ENCODE results near the gene CHRNB1.

The CHRNB1 gene

DNA sequence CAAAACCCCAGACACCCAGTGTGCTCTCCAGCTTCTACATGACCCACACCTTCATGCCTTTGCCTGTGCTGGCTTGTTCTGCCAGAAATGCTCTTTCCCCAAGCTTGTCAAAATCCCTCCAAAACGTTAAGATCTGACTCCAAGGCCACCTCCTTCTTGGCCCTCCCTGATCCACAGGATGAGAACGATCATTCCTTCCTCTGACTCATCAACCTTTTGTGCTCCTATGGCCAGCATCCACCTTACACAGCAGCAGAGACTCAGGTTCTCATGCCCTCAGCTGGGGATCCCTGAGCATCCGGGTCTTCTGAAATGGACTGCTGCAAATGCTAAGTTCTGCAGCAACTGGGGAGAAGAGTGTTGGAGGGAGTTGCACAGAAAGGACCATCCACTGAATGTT is 31.6 kb downstream of the CHRNB1 start (continued):
- TF ChIP-seq ZNF473 (tag by site-specific recombination; IDR thresholded peaks at IDR 0.05) = no peak

DNA sequence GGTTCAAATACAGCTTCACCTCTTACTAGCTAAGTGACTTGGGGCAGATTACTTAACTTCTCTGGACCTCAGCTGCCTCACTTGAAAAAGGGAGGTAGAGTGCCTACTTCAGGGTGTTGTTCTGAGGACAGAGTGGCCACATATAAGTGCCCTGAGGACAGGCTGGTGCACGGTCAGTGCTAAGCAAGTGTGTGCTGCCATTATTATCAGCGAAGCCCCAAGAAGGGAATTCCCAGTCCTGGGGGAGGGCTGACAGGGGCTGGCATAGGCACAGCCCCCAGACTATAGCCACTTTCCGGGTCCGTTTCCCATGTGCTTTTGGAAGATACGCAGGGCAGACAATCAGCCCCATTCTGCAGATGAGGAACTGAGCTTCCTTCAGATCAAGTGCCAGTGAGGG is 32.1 kb downstream of the CHRNB1 start:
- POLR2A ChIA-PET = interaction anchor here (0.6 to 2.4 kb wide), 4 partner anchors 8 to 73 kb away, joined by 3 to 19 read pairs (median 8); partner anchors contain the start of genes POLR2A and TMEM256
- no peak overlapping the region for H3K4me3 ChIP-seq (ENCODE audit: low read depth, low read length)
- CTCF ChIA-PET = interaction anchor here (0.5 to 2.8 kb wide), 7 partner anchors 31 to 157 kb away, joined by 3 to 12 read pairs (median 6); partner anchors contain the start of gene TMEM102
- H3K4me1 ChIP-seq (ENCODE audit: control insufficient read depth, insufficient read depth, low read length) = peaks cover 15% of the 10 kb centered on the region
- no peak overlapping the region; the same call in 1 of the 2 replicates for H3K27ac ChIP-seq (ENCODE audit: extremely low read depth, low read depth, low read length)
- TF ChIP-seq ZNF654 (tag by site-specific recombination; IDR thresholded peaks at IDR 0.05; ENCODE audit: low read depth) = no peak
- TF ChIP-seq, protein P1, sequence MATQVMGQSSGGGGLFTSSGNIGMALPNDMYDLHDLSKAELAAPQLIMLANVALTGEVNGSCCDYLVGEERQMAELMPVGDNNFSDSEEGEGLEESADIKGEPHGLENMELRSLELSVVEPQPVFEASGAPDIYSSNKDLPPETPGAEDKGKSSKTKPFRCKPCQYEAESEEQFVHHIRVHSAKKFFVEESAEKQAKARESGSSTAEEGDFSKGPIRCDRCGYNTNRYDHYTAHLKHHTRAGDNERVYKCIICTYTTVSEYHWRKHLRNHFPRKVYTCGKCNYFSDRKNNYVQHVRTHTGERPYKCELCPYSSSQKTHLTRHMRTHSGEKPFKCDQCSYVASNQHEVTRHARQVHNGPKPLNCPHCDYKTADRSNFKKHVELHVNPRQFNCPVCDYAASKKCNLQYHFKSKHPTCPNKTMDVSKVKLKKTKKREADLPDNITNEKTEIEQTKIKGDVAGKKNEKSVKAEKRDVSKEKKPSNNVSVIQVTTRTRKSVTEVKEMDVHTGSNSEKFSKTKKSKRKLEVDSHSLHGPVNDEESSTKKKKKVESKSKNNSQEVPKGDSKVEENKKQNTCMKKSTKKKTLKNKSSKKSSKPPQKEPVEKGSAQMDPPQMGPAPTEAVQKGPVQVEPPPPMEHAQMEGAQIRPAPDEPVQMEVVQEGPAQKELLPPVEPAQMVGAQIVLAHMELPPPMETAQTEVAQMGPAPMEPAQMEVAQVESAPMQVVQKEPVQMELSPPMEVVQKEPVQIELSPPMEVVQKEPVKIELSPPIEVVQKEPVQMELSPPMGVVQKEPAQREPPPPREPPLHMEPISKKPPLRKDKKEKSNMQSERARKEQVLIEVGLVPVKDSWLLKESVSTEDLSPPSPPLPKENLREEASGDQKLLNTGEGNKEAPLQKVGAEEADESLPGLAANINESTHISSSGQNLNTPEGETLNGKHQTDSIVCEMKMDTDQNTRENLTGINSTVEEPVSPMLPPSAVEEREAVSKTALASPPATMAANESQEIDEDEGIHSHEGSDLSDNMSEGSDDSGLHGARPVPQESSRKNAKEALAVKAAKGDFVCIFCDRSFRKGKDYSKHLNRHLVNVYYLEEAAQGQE (tag by site-specific recombination; IDR thresholded peaks at IDR 0.05) = no peak
- no peak for TF ChIP-seq ZNF837 (tag by site-specific recombination; IDR thresholded peaks at IDR 0.05)
- no peaks in the 10 kb centered on the region for H3K9me3 ChIP-seq (ENCODE audit: control insufficient read depth, insufficient read depth, low read depth, low read length)
- H3K36me3 ChIP-seq (ENCODE audit: control insufficient read depth in 2 of 2, insufficient read depth in 1 of 2, low read length in 2 of 2) = no peaks in the 10 kb centered on the region; a peak in 1 of 3 replicates

DNA sequence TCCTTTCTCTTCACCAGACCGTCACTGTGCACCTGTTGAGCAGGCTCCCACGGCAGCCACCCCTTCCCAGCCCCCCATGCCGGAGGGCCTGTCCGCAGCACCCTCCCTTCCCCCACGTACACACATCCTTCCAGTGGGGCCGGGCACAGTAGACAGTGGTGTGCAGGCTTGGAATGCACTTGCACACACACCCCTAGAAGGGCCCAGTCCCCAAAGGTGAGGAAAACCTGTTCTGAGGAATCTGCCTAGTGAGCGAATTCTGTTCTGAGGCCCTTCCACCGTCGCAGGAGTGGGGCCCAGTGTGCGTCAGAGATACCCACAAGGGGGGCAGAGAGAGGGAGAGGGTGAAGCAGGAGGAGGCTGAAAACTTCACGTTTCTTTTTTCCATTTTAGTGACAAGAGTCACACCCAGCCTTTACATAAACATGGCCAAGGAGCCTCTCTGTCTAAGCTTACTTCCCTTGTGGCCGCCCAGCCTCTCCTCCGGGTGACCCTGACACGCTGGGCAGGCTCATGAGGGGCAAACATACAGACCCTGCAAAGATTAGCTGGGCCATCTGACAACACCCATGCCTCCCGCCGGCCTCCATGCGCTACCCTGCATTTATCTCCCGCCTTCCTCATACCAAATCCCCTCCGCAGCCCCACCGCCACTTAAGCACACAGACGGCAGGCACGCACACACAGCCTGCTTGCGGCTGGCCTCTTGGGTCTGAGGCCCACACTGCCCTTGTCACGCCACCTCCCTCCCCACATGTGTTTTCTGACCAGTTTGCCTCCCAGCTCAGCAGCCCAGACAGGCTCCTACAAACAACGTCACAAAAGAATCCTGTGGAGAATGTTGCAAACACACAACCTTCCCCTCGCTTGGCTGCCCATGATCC is 32.8 kb downstream of the CHRNB1 start:
- Histone ChIP-seq H3K4me1 (ENCODE audit: control insufficient read depth, insufficient read depth, low read length) (peaks cover 15% of the 10 kb centered on the region), H3K36me3 (ENCODE audit: control insufficient read depth in 2 of 2, insufficient read depth in 1 of 2, low read length in 2 of 2) (no peaks in the 10 kb centered on the region; a peak in 1 of 3 replicates), H3K27ac (ENCODE audit: extremely low read depth, low read depth, low read length) (peak overlapping the region; percentile 97; the same call in 1 of the 2 replicates), H3K4me3 (ENCODE audit: low read depth, low read length) (no peak overlapping the region; the same call in 1 of the 2 replicates), H3K9me3 (ENCODE audit: control insufficient read depth, insufficient read depth, low read depth, low read length) (no peaks in the 10 kb centered on the region)
- CTCF ChIA-PET = interaction anchor here (0.5 to 3.4 kb wide), 6 partner anchors 32 to 156 kb away, joined by 3 to 14 read pairs (median 7); partner anchors contain the start of gene TMEM102
- POLR2A ChIA-PET = interaction anchor here (1.0 to 2.4 kb wide), 2 partner anchors 7 to 42 kb away, joined by 3 to 19 read pairs; partner anchors contain the start of genes POLR2A and TMEM102
- no peak for TF ChIP-seq ZNF585B (tag by site-specific recombination; IDR thresholded peaks at IDR 0.05)
- TF ChIP-seq ZNF19 (tag by site-specific recombination; IDR thresholded peaks at IDR 0.05; ENCODE audit: low read depth) = no peak
- no peak for TF ChIP-seq SP2 (tag by site-specific recombination; IDR thresholded peaks at IDR 0.05)
- peak; percentile 48; the same call in 1 of the 2 replicates for TF ChIP-seq SCRT1 (tag by site-specific recombination; IDR thresholded peaks at IDR 0.05; ENCODE audit: borderline replicate concordance)
- no peak for TF ChIP-seq ZBTB21 (tag by site-specific recombination; IDR thresholded peaks at IDR 0.05)
- peak; percentile 95 for TF ChIP-seq SCRT2 (tag by site-specific recombination; IDR thresholded peaks at IDR 0.05)
- no peak for TF ChIP-seq OVOL3 (tag by site-specific recombination; IDR thresholded peaks at IDR 0.05)
- TF ChIP-seq ZFP69B (tag by site-specific recombination; IDR thresholded peaks at IDR 0.05) = peak; percentile 59
- no peak for TF ChIP-seq MZF1 (tag by site-specific recombination; IDR thresholded peaks at IDR 0.05; ENCODE audit: borderline replicate concordance)
- TF ChIP-seq, protein P2, sequence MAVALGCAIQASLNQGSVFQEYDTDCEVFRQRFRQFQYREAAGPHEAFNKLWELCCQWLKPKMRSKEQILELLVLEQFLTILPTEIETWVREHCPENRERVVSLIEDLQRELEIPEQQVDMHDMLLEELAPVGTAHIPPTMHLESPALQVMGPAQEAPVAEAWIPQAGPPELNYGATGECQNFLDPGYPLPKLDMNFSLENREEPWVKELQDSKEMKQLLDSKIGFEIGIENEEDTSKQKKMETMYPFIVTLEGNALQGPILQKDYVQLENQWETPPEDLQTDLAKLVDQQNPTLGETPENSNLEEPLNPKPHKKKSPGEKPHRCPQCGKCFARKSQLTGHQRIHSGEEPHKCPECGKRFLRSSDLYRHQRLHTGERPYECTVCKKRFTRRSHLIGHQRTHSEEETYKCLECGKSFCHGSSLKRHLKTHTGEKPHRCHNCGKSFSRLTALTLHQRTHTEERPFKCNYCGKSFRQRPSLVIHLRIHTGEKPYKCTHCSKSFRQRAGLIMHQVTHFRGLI (tag by site-specific recombination; IDR thresholded peaks at IDR 0.05) = peak; percentile 78; the same call in 1 of the 2 replicates
- no peak for TF ChIP-seq ZNF350 (tag by site-specific recombination; IDR thresholded peaks at IDR 0.05)
- peak; percentile 85 for TF ChIP-seq SP7 (tag by site-specific recombination; IDR thresholded peaks at IDR 0.05)
- TF ChIP-seq, protein P3, sequence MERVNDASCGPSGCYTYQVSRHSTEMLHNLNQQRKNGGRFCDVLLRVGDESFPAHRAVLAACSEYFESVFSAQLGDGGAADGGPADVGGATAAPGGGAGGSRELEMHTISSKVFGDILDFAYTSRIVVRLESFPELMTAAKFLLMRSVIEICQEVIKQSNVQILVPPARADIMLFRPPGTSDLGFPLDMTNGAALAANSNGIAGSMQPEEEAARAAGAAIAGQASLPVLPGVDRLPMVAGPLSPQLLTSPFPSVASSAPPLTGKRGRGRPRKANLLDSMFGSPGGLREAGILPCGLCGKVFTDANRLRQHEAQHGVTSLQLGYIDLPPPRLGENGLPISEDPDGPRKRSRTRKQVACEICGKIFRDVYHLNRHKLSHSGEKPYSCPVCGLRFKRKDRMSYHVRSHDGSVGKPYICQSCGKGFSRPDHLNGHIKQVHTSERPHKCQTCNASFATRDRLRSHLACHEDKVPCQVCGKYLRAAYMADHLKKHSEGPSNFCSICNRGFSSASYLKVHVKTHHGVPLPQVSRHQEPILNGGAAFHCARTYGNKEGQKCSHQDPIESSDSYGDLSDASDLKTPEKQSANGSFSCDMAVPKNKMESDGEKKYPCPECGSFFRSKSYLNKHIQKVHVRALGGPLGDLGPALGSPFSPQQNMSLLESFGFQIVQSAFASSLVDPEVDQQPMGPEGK (tag by site-specific recombination; IDR thresholded peaks at IDR 0.05) = 0 out of 2 replicates have a peak, but pooled peaks have one; percentile 30
- TF ChIP-seq, protein P4, sequence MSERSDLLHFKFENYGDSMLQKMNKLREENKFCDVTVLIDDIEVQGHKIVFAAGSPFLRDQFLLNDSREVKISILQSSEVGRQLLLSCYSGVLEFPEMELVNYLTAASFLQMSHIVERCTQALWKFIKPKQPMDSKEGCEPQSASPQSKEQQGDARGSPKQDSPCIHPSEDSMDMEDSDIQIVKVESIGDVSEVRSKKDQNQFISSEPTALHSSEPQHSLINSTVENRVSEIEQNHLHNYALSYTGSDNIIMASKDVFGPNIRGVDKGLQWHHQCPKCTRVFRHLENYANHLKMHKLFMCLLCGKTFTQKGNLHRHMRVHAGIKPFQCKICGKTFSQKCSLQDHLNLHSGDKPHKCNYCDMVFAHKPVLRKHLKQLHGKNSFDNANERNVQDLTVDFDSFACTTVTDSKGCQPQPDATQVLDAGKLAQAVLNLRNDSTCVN (tag by site-specific recombination; optimal IDR thresholded peaks at IDR 0.05) = peak; percentile 10
- no peak for TF ChIP-seq ZNF133 (tag by site-specific recombination; IDR thresholded peaks at IDR 0.05)
- TF ChIP-seq, protein P5, sequence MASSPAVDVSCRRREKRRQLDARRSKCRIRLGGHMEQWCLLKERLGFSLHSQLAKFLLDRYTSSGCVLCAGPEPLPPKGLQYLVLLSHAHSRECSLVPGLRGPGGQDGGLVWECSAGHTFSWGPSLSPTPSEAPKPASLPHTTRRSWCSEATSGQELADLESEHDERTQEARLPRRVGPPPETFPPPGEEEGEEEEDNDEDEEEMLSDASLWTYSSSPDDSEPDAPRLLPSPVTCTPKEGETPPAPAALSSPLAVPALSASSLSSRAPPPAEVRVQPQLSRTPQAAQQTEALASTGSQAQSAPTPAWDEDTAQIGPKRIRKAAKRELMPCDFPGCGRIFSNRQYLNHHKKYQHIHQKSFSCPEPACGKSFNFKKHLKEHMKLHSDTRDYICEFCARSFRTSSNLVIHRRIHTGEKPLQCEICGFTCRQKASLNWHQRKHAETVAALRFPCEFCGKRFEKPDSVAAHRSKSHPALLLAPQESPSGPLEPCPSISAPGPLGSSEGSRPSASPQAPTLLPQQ (tag by site-specific recombination; IDR thresholded peaks at IDR 0.05) = peak; percentile 66; the same call in 1 of the 2 replicates
- TF ChIP-seq ZNF701 (tag by site-specific recombination; IDR thresholded peaks at IDR 0.05) = no peak
